Measurements from ENCODE around the gene STARD7.
"Not testable (repeated sequence)": the region's sequence is repeated elsewhere in the genome, so short reads cannot be mapped to it uniquely, and the experiment has no call there.

Gene STARD7

GRCh38 chr2:96208143-96209010 is at the start of gene STARD7:
Gene STARD7 (minus strand): TSS chr2:96208827. CDS start chr2:96208434, 393 bp downstream.
- peak; percentile 98 for DNase-seq (ENCODE audit: low read depth)
- H3K4me3 ChIP-seq (replicated peaks; ENCODE audit: low read depth, low read length): peak within 1 kb of the TSS; percentile 89
- no peak for TF ChIP-seq CTCF (IDR thresholded peaks at IDR 0.05; ENCODE audit: low read length, missing control alignments)

GRCh38 chr2:96257744-96258143 is 49.1 kb upstream of the STARD7 start:
- DNase-seq (ENCODE audit: low read depth); H3K4me3 ChIP-seq (replicated peaks; ENCODE audit: low read depth, low read length): not testable (repeated sequence)

GRCh38 chr2:96256611-96257113 is 48.0 kb upstream of the STARD7 start:
- no peak for TF ChIP-seq CTCF (IDR thresholded peaks at IDR 0.05; ENCODE audit: low read length, missing control alignments)
- no peak for DNase-seq (ENCODE audit: low read depth)
- no peak overlapping the region for H3K4me3 ChIP-seq (replicated peaks; ENCODE audit: low read depth, low read length)

GRCh38 chr2:96254571-96254970 is 45.9 kb upstream of the STARD7 start:
- no peak for TF ChIP-seq CTCF (IDR thresholded peaks at IDR 0.05; ENCODE audit: low read length, missing control alignments)
- no peak for DNase-seq (ENCODE audit: low read depth)
- no peak overlapping the region for H3K4me3 ChIP-seq (replicated peaks; ENCODE audit: low read depth, low read length)

GRCh38 chr2:96253006-96253405 is 44.4 kb upstream of the STARD7 start:
- no peak for DNase-seq (ENCODE audit: low read depth)
- no peak for TF ChIP-seq CTCF (IDR thresholded peaks at IDR 0.05; ENCODE audit: low read length, missing control alignments)
- no peak overlapping the region for H3K4me3 ChIP-seq (replicated peaks; ENCODE audit: low read depth, low read length)

GRCh38 chr2:96252526-96252925 is 43.9 kb upstream of the STARD7 start:
- no peak for TF ChIP-seq CTCF (IDR thresholded peaks at IDR 0.05; ENCODE audit: low read length, missing control alignments)
- H3K4me3 ChIP-seq (replicated peaks; ENCODE audit: low read depth, low read length): no peak overlapping the region
- no peak for DNase-seq (ENCODE audit: low read depth)

GRCh38 chr2:96251721-96252292 is 43.2 kb upstream of the STARD7 start:
- no peak overlapping the region for H3K4me3 ChIP-seq (replicated peaks; ENCODE audit: low read depth, low read length)
- DNase-seq (ENCODE audit: low read depth): peak; percentile 90
- no peak for TF ChIP-seq CTCF (IDR thresholded peaks at IDR 0.05; ENCODE audit: low read length, missing control alignments)
